OCI-LY7 (cell line): Measurements from ENCODE around the gene CD164L2. TPM values are rescaled to one million over a fixed set of nuclear protein-coding genes. Genes with fewer than 3 reads are reported as not detected.

Experiments
- BruUV-seq: library from RNA; stranded (reverse); fragments of 400-500 nt; replicated peaks from 2 replicates; lab custom pipeline; 2021; lab: Mats Ljungman, UMichigan
- CTCF ChIA-PET: fragments of 300-600 bp; sonication (Branson Sonifier 250); formaldehyde crosslinking; loops from one replicate; lab custom pipeline; 2022; ENCODE audit warnings: antibody characterized with exemption; ENCODE audit not compliant: unreplicated experiment; lab: Charles Lee
- POLR2A ChIA-PET: fragments of 300-600 bp; sonication (Branson Sonifier 250); formaldehyde crosslinking; loops from one replicate; lab custom pipeline; 2022; ENCODE audit warnings: antibody characterized with exemption; lab: Charles Lee
- DNase-seq: peaks from one replicate; pipeline ENCODE4 v3.0.0-alpha.2; 2015; ENCODE audit warnings: low spot score
- H2AFZ ChIP-seq: fragments of 200-600 bp; sonication (generic), shearing (Covaris generic); 2 replicates; pipeline ENCODE4 v1.6.1; 2014; ENCODE audit warnings: mild to moderate bottlenecking, antibody characterized with exemption, low read length, moderate library complexity
- H3K27ac ChIP-seq: fragments of 200-600 bp; sonication (generic); 2 replicates; pipeline ENCODE4 v1.5.1; 2014; ENCODE audit warnings: mixed run types, low read depth, mild to moderate bottlenecking, moderate library complexity, low read length, inconsistent platforms; ENCODE audit not compliant: poor library complexity, severe bottlenecking
- H3K36me3 ChIP-seq: fragments of 200-600 bp; sonication (generic); 2 replicates; pipeline ENCODE4 v1.6.1; 2014; ENCODE audit warnings: mild to moderate bottlenecking, antibody characterized with exemption, low read length, moderate library complexity, mixed read lengths; ENCODE audit not compliant: insufficient read depth
- H3K4me1 ChIP-seq: fragments of 200-600 bp; sonication (generic); 2 replicates; pipeline ENCODE4 v1.5.1; 2014; ENCODE audit warnings: mild to moderate bottlenecking, low read length; ENCODE audit not compliant: insufficient read depth, poor library complexity, severe bottlenecking
- H3K4me2 ChIP-seq: fragments of 200-600 bp; sonication (generic); 2 replicates; pipeline ENCODE4 v1.6.1; 2014; ENCODE audit warnings: mild to moderate bottlenecking, low read length
- H3K4me3 ChIP-seq: fragments of 200-600 bp; sonication (generic); 2 replicates; pipeline ENCODE4 v1.5.1; 2014; ENCODE audit warnings: mild to moderate bottlenecking, low read depth, low read length; ENCODE audit not compliant: poor library complexity, severe bottlenecking
- H3K79me2 ChIP-seq: fragments of 200-600 bp; sonication (generic); 2 replicates; pipeline ENCODE4 v1.6.1; 2016; ENCODE audit warnings: low read depth, mild to moderate bottlenecking, low read length, moderate library complexity, mixed read lengths; ENCODE audit not compliant: insufficient read depth
- H3K9me2 ChIP-seq: fragments of 200-600 bp; sonication (generic); 2 replicates; pipeline ENCODE4 v1.6.1; 2016; ENCODE audit warnings: mild to moderate bottlenecking, low read length, mixed read lengths; ENCODE audit not compliant: insufficient read depth
- H3K9me3 ChIP-seq: fragments of 200-600 bp; sonication (generic); 2 replicates; pipeline ENCODE4 v1.6.1; 2014; ENCODE audit warnings: mild to moderate bottlenecking, mixed run types, low read length, mixed read lengths
- H4K20me1 ChIP-seq: fragments of 200-600 bp; sonication (generic); 2 replicates; pipeline ENCODE4 v1.6.1; 2014; ENCODE audit warnings: mild to moderate bottlenecking, antibody characterized with exemption, low read length, moderate library complexity, mixed read lengths; ENCODE audit not compliant: insufficient read depth
- CTCF ChIP-seq: fragments of 200-600 bp; sonication (generic); conservative IDR thresholded peaks from 2 replicates; pipeline ENCODE4 v1.5.1; 2014; ENCODE audit warnings: mild to moderate bottlenecking, antibody characterized with exemption, low read length, moderate library complexity, mixed read lengths
- EZH2phosphoT487 ChIP-seq: fragments of 200-600 bp; sonication (generic); IDR thresholded peaks from 2 replicates; pipeline ENCODE4 v1.6.1; 2018; ENCODE audit warnings: low read depth, borderline replicate concordance, mild to moderate bottlenecking, mixed run types, antibody characterized with exemption, low read length, moderate library complexity, mixed read lengths
- intact Hi-C: fragments of 100-400 bp; cut with micrococcal nuclease; formaldehyde crosslinking; loops from one replicate; pipeline ENCODE4 v1.10.0; 2022; ENCODE audit not compliant: unreplicated experiment
- total RNA-seq, 2 experiments: library from RNA; depleted of rRNA in 1 of 2; stranded (reverse); fragments of >200 nt in 1 of 2; shearing (Covaris generic) in 1 of 2; gene quantifications; 2 replicates each; pipeline ENCODE4 v1.2.3, GENCODE V29; 2014 to 2022

The CD164L2 gene
- total RNA-seq, 2 experiments from 2014 or later, result not detected

DNA sequence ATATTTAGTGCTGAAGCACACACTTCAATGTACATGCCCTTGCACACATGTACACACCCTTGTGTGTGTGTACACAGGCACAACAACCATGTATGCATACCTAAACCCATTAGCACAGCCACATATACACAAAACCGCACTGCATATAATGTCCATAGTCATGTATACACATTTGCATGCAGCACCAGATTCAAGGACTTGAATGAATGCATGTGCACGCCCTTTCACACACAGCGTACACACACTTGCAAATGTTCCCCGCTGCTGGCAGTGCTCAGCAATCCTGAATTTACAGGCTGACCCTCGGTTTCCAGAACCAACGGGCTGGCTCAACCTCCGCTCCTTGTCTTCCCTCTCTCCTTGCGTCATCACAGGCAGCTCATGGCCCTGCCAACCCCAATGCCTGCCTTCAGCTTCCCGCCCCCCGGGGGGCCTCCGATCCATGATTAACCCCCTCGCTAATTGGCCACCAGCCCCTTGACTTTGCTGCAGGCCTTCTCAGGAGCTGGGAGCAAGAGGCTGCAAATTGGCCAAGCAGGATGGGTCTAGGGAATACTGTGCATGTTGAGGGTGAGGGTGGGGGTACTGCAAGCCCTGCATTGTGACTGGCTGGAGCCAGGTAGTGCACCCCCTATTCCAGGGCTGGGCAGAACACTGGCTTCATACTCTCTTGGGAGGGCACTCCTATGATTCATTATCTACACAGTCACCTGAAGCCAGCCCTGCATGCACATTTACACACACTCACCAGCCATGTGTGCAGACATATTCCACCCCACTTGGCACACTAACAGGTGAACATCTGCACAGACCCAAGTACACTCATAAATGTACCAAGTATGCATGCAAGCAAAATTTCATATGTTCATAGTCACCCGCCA, 17.2 kb upstream of the CD164L2 start:
- H3K4me3 ChIP-seq, result no peak overlapping the region
- TF ChIP-seq CTCF (no peak), EZH2phosphoT487 (no peak)
- H3K9me2 ChIP-seq, result no peaks in the 10 kb centered on the region
- H4K20me1 ChIP-seq, result no peaks in the 10 kb centered on the region
- H3K79me2 ChIP-seq, result no peaks in the 10 kb centered on the region
- H3K4me2 ChIP-seq, result no peak overlapping the region
- POLR2A ChIA-PET, result no interaction called here
- no peak overlapping the region for H2AFZ ChIP-seq
- no TSS peak for BruUV-seq
- intact Hi-C loops, result no loop called here
- no peak for DNase-seq
- CTCF ChIA-PET, result interaction anchor here (0.5 to 0.9 kb wide), 2 partner anchors 44 to 204 kb away, joined by 3 to 6 read pairs; partner anchors contain the start of gene AHDC1
- no peaks in the 10 kb centered on the region for H3K36me3 ChIP-seq
- peaks cover 38% of the 10 kb centered on the region for H3K4me1 ChIP-seq
- no peak overlapping the region for H3K27ac ChIP-seq
- H3K9me3 ChIP-seq, result no peaks in the 10 kb centered on the region

GRCh38 chr1:27399251-27400025, 16.3 kb upstream of the CD164L2 start:
- Histone ChIP-seq H3K4me1 (peaks cover 30% of the 10 kb centered on the region), H3K9me2 (no peaks in the 10 kb centered on the region), H3K4me2 (no peak overlapping the region), H3K9me3 (no peaks in the 10 kb centered on the region), H2AFZ (no peak overlapping the region), H3K36me3 (no peaks in the 10 kb centered on the region), H3K79me2 (no peaks in the 10 kb centered on the region), H3K4me3 (no peak overlapping the region), H4K20me1 (no peaks in the 10 kb centered on the region), H3K27ac (no peak overlapping the region)
- TF ChIP-seq CTCF (no peak), EZH2phosphoT487 (no peak)
- BruUV-seq, result no TSS peak
- ChIA-PET CTCF (interaction anchor here (0.9 kb wide), 1 partner anchor 43 kb away, joined by 3 read pairs; no protein-coding TSS in a partner anchor), POLR2A (no interaction called here)
- DNase-seq, result no peak
- intact Hi-C loops, result no loop called here
